GM21360 (cell line): Measurements from ENCODE around the gene FRMD8.
A peak's percentile ranks its signal among the peaks of the same experiment; 100 is the strongest.
"Not testable (repeated sequence)": the region's sequence is repeated elsewhere in the genome, so short reads cannot be mapped to it uniquely, and the experiment has no call there.

Experiments
- ATAC-seq: cut with Tn5 transposase; IDR thresholded peaks from one replicate; pipeline ENCODE4 v1.9.1; 2021; ENCODE audit warnings: mild to moderate bottlenecking, moderate library complexity; ENCODE audit not compliant: unreplicated experiment

FRMD8 gene

GRCh38 chr11:65452259-65452658 lies 65.8 kb downstream of the FRMD8 start:
- not testable (repeated sequence) for ATAC-seq

GRCh38 chr11:65452806-65453490 lies 66.5 kb downstream of the FRMD8 start:
- no peak for ATAC-seq

GRCh38 chr11:65454311-65454695 lies 67.9 kb downstream of the FRMD8 start:
- ATAC-seq, result no peak

GRCh38 chr11:65454696-65455456 lies 68.4 kb downstream of the FRMD8 start:
- ATAC-seq, result peak; percentile 71

GRCh38 chr11:65456418-65456817 lies 70.0 kb downstream of the FRMD8 start:
- ATAC-seq, result no peak

- no peak for ATAC-seq
Measured at GRCh38 chr11:65459552-65459951, 73.1 kb downstream of the FRMD8 start.
